IPS-18c (cell line): ENCODE data around the gene CPE.

Experiments used
- H3K4me3 ChIP-seq: 2 replicates; pipeline ENCODE4 v1.7.0; 2013; ENCODE audit warnings: low read depth, mild to moderate bottlenecking, low read length, moderate library complexity; ENCODE audit not compliant: insufficient read depth
- H3K9me3 ChIP-seq: one replicate; pipeline ENCODE4 v1.6.1; 2013; ENCODE audit warnings: mild to moderate bottlenecking, low read length, moderate library complexity; ENCODE audit not compliant: control insufficient read depth, insufficient read depth

Gene CPE

GRCh38 chr4:165512424-165512823 lies 133.6 kb downstream of the CPE start:
- H3K4me3 ChIP-seq: no peak overlapping the region

GRCh38 chr4:165514739-165515138 lies 135.9 kb downstream of the CPE start:
- H3K9me3 ChIP-seq: no peaks in the 10 kb centered on the region
- H3K4me3 ChIP-seq: no peak overlapping the region

More at GRCh38 chr4:165512424-165512823, 133.6 kb downstream of the CPE start:
- no peaks in the 10 kb centered on the region for H3K9me3 ChIP-seq

GRCh38 chr4:165515201-165515600 lies 136.4 kb downstream of the CPE start:
- Histone ChIP-seq H3K4me3 (no peak overlapping the region), H3K9me3 (no peaks in the 10 kb centered on the region)

GRCh38 chr4:165516281-165516833 lies 137.5 kb downstream of the CPE start:
- Histone ChIP-seq H3K9me3 (no peaks in the 10 kb centered on the region), H3K4me3 (no peak overlapping the region)

GRCh38 chr4:165517216-165517615 lies 138.4 kb downstream of the CPE start:
- H3K9me3 ChIP-seq: no peaks in the 10 kb centered on the region
- H3K4me3 ChIP-seq: no peak overlapping the region

- no peaks in the 10 kb centered on the region for H3K9me3 ChIP-seq
- H3K4me3 ChIP-seq: no peak overlapping the region
Observed at GRCh38 chr4:165518024-165518616, 139.3 kb downstream of the CPE start.

- H3K9me3 ChIP-seq: no peaks in the 10 kb centered on the region
- H3K4me3 ChIP-seq: no peak overlapping the region
Observed at GRCh38 chr4:165518686-165519085, 139.9 kb downstream of the CPE start.

- Histone ChIP-seq H3K9me3 (no peaks in the 10 kb centered on the region), H3K4me3 (no peak overlapping the region)
Observed at GRCh38 chr4:165519591-165519990, 140.8 kb downstream of the CPE start.

GRCh38 chr4:165520086-165520485 lies 141.3 kb downstream of the CPE start:
- H3K4me3 ChIP-seq: no peak overlapping the region
- H3K9me3 ChIP-seq: no peaks in the 10 kb centered on the region

- H3K9me3 ChIP-seq: no peaks in the 10 kb centered on the region
- no peak overlapping the region for H3K4me3 ChIP-seq
Observed at GRCh38 chr4:165522050-165522449, 143.2 kb downstream of the CPE start.

GRCh38 chr4:165524532-165525190 lies 145.9 kb downstream of the CPE start:
- H3K9me3 ChIP-seq: no peaks in the 10 kb centered on the region
- no peak overlapping the region for H3K4me3 ChIP-seq

- Histone ChIP-seq H3K9me3 (no peaks in the 10 kb centered on the region), H3K4me3 (no peak overlapping the region)
Observed at GRCh38 chr4:165532976-165533375, 154.2 kb downstream of the CPE start.

- Histone ChIP-seq H3K9me3 (no peaks in the 10 kb centered on the region), H3K4me3 (no peak overlapping the region)
Observed at GRCh38 chr4:165537028-165537648, 158.3 kb downstream of the CPE start.

- H3K4me3 ChIP-seq: no peak overlapping the region
- no peaks in the 10 kb centered on the region for H3K9me3 ChIP-seq
Observed at GRCh38 chr4:165539801-165540200, 161.0 kb downstream of the CPE start.

- H3K4me3 ChIP-seq: no peak overlapping the region
- H3K9me3 ChIP-seq: no peaks in the 10 kb centered on the region
Observed at GRCh38 chr4:165540206-165540830, 161.5 kb downstream of the CPE start.

GRCh38 chr4:165541851-165542459 lies 163.1 kb downstream of the CPE start:
- Histone ChIP-seq H3K9me3 (no peaks in the 10 kb centered on the region), H3K4me3 (no peak overlapping the region)

GRCh38 chr4:165542476-165542875 lies 163.7 kb downstream of the CPE start:
- H3K4me3 ChIP-seq: no peak overlapping the region
- no peaks in the 10 kb centered on the region for H3K9me3 ChIP-seq
